Measurements from ENCODE around the gene ST3GAL2. TPM values are rescaled to one million over a fixed set of nuclear protein-coding genes. Genes with fewer than 3 reads are reported as not detected.

ST3GAL2 gene
- total and polyA plus RNA-seq, 9 of the 15 experiments (the other 6 are each of a cell fraction or from before 2014, with no cell fraction given), result 1.5 to 108 (median 34.3) TPM

- TF ChIP-seq ATF4 (CRISPR knock-in tag; IDR thresholded peaks at IDR 0.05) (no peak), FOXK2 (conservative IDR thresholded peaks at IDR 0.05 in 1 of 2, IDR thresholded peaks at IDR 0.05 in 1 of 2; ENCODE audit: low read depth in 2 of 2) (no peak), ADNP (tag; IDR thresholded peaks at IDR 0.05) (no peak), PTTG1 (tag; IDR thresholded peaks at IDR 0.05; ENCODE audit: low read depth) (no peak), ZNF124 (CRISPR knock-in tag; IDR thresholded peaks at IDR 0.05) (no peak), MNT (conservative IDR thresholded peaks at IDR 0.05) (no peak), ZNF224 (CRISPR knock-in tag; IDR thresholded peaks at IDR 0.05) (no peak), BHLHE40 (IDR thresholded peaks at IDR 0.05; ENCODE audit: low read length) (peak; percentile 29; the same call in 1 of the 2 replicates), BRF2 (IDR thresholded peaks at IDR 0.05; ENCODE audit: borderline replicate concordance, insufficient read depth, insufficient read length) (no peak), MAX (CRISPR knock-in tag; IDR thresholded peaks at IDR 0.05) (peak; percentile 22; the same call in 1 of the 2 replicates), RBM22 (IDR thresholded peaks at IDR 0.05; ENCODE audit: low read depth, low read length, poor library complexity, severe bottlenecking) (no peak), ZNF561 (CRISPR knock-in tag; conservative IDR thresholded peaks at IDR 0.05) (no peak), RCOR1 (IDR thresholded peaks at IDR 0.05; ENCODE audit: borderline replicate concordance in 1 of 2, low read depth in 2 of 2, low read length in 2 of 2) (0 out of 4 replicates have a peak, but pooled peaks of 1 of the 2 experiments have one; percentile 28), NKRF (IDR thresholded peaks at IDR 0.05; ENCODE audit: borderline replicate concordance) (no peak), PRPF4 (IDR thresholded peaks at IDR 0.05; ENCODE audit: insufficient read depth, low read depth, low read length, poor library complexity, severe bottlenecking) (no peak), PREB (CRISPR knock-in tag; IDR thresholded peaks at IDR 0.05) (no peak), MEIS2 (IDR thresholded peaks at IDR 0.05; ENCODE audit: partially characterized antibody) (no peak)
These were observed 43.5 kb downstream of the ST3GAL2 start (continued) for GRCh38 chr16:70395345-70395901.

All from K562 (cell line).